C4-2B (cell line): ENCODE results near the gene SCYL3.
"Not testable (repeated sequence)": the region's sequence is repeated elsewhere in the genome, so short reads cannot be mapped to it uniquely, and the experiment has no call there.

Experiments
- ZFX ChIP-seq: fragments of 450-650 bp; IDR thresholded peaks from 2 replicates; pipeline ENCODE4 v1.6.1; 2017
- TF ChIP-seq, protein P1 (sequence below): fragments of 450-650 bp; conservative IDR thresholded peaks from 2 replicates; pipeline ENCODE4 v1.5.1; 2017; ENCODE audit warnings: mild to moderate bottlenecking

DNA sequence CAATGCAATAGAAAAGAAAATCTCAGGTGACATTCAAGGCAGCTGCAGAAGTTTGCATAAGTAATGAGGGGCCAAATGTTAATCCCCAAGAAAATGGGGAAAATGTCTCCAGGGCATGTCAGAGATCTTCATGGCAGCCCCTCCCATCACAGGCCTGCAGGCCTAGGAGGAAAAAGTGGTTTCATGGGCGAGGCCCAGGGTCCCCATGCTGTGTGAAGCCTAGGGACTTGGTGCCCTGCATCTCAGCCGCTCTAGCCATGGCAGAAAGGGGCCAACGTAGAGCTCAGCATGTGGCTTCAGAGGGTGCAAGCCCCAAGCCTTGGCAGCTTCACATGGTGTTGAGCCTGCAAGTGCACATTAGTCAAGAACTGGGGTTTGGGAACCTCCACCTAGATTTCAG is 21.7 kb downstream of the SCYL3 start:
- TF ChIP-seq, protein P1, sequence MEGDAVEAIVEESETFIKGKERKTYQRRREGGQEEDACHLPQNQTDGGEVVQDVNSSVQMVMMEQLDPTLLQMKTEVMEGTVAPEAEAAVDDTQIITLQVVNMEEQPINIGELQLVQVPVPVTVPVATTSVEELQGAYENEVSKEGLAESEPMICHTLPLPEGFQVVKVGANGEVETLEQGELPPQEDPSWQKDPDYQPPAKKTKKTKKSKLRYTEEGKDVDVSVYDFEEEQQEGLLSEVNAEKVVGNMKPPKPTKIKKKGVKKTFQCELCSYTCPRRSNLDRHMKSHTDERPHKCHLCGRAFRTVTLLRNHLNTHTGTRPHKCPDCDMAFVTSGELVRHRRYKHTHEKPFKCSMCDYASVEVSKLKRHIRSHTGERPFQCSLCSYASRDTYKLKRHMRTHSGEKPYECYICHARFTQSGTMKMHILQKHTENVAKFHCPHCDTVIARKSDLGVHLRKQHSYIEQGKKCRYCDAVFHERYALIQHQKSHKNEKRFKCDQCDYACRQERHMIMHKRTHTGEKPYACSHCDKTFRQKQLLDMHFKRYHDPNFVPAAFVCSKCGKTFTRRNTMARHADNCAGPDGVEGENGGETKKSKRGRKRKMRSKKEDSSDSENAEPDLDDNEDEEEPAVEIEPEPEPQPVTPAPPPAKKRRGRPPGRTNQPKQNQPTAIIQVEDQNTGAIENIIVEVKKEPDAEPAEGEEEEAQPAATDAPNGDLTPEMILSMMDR, result not testable (repeated sequence)
- TF ChIP-seq ZFX, result not testable (repeated sequence)
